Head of caudate nucleus (tissue), 42 donors: ENCODE measurements around the gene KLHL9.
A peak's percentile ranks its signal among the peaks of the same experiment; 100 is the strongest.
"Not testable (repeated sequence)": the region's sequence is repeated elsewhere in the genome, so short reads cannot be mapped to it uniquely, and the experiment has no call there.

Experiments
- DNase-seq, 42 donors: peaks; one replicate each; pipeline versions ENCODE4 v3.0.0 to v3.0.0-alpha.2; 2020 to 2021; ENCODE audit warnings: mixed read lengths in 7 of 42
- intact Hi-C: fragments of 100-400 bp; cut with DNase I; formaldehyde crosslinking; loops from one replicate; pipeline ENCODE4 v1.15.0; 2022

KLHL9 gene

DNA sequence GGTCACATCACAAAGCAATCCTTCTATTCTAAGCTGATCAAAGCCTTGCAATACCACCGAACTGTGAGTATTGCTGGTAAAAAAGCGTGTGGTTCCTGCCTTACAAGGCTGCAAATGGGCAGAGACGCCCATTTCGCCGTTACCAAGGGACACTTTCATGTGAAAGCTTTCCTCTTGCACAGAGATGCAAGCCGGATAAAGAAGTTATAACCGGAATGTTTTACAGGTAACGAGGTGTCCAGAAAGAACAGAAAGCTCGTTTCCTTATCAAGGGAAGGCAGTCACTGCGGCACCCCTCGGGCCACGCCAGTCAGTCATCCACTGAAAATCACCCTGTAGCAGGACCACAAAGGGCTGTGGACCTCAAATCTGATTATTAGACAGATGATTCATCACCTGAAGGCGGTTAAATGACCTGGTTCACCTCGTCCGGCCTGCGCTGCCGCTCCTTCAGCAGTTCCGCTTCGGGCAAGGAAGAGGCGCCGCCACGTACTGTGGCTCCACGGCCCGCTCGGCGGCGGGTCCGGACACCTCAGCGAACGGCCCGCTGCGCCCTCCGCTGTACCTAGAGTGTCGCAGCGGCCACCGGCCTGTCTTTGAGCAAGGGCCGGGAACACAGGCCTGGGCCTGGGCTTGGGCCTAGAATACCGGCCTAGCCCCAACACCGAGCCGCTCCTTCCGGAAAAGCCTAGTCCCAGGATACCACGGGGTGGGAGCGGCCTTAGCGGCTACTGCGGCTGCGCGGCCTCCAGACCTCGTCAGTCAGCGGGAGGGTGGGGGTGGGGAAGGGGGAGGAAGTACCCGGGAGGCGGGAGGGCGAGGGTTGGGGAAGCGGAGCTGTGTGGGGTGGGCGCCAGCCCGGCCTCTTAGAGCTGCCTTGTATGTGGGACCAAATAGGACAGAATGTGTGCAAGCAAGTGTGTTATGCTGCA, at the start of gene KLHL9:
KLHL9 (minus strand) TSS at position 704 of the 932 bp plus-strand sequence; CDS start at position 159, 545 bp downstream.
- intact Hi-C loops = loop anchor here (2.0 kb wide), 1 partner anchor 68 kb away; no protein-coding TSS in a partner anchor
- DNase-seq = peak; percentile 86 to 98 (median 94)

GRCh38 chr9:21383627-21384026, 48.4 kb upstream of the KLHL9 start:
- no peak for DNase-seq
- intact Hi-C loops = no loop called here

DNA sequence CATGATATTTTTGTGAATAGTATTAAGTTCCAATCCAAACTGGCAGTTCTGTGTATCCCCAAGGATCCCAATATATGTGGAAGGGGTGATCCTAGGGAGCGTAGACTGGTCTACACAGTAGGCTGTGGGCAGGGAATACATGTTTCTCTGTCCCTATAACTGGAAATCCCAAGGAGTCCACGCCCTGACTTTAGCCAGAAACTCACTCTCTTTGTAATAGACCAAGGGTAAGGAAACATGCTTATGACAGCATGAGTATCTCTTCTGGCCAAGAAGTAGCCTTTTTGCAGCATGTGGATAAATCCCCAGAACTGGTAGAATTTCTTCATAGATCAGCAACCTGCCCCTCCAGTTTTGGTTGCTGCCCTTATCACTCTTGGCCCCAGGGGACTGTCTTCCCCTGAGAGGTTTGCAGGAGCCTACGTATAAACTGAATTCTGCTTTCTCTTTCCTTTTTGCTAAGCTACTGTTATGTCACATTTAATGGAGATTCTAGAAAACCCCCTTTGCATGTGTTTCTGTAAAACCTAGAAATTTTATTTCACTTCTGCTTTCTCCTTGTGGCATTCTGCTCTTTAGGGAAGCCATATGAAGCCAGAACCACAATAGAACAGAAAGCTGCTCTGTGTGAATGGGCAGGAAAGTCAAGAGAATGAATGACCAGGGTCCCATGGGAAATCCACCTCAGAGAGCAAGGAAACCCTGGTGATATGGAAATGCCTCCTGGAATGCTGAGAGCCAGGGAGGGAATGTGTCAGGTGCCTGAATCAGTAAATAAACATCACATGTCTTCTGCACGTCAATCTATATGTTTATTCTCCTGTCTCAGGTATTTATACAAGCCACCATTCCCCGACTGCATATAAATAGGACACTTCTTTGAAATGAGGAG, 46.5 kb upstream of the KLHL9 start:
- DNase-seq = no peak
- intact Hi-C loops = no loop called here

GRCh38 chr9:21371467-21371866, 36.3 kb upstream of the KLHL9 start:
- intact Hi-C loops, DNase-seq: not testable (repeated sequence)

DNA sequence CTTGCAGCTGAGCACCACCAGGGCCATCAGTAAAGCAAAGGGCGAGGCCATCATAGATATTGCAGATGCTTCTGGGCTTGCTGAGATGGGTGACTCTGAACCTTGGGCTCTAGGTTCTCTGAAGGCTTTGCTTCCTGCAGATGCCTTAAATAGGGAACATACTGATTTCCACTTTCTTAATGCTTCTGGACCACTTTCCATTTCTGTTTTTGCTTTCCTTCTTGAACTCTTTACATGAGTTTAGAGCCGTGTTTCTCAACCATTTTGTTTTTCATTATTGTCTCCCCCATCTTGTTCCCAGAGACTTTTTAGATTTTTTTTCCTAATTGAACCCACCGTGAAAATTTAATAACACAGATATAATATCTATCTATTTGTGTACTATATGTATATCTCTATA, 32.8 kb upstream of the KLHL9 start, which contains the start of gene IFNA13:
IFNA13 (minus strand) TSS at position 101 of the 400 bp plus-strand sequence; CDS start at position 54, 47 bp downstream.
- DNase-seq = no peak
- intact Hi-C loops = no loop called here

GRCh38 chr9:21367169-21367568, 32.0 kb upstream of the KLHL9 start:
- DNase-seq, intact Hi-C loops: not testable (repeated sequence)

GRCh38 chr9:21362287-21362686, 27.1 kb upstream of the KLHL9 start:
- intact Hi-C loops = no loop called here
- DNase-seq = no peak

DNA sequence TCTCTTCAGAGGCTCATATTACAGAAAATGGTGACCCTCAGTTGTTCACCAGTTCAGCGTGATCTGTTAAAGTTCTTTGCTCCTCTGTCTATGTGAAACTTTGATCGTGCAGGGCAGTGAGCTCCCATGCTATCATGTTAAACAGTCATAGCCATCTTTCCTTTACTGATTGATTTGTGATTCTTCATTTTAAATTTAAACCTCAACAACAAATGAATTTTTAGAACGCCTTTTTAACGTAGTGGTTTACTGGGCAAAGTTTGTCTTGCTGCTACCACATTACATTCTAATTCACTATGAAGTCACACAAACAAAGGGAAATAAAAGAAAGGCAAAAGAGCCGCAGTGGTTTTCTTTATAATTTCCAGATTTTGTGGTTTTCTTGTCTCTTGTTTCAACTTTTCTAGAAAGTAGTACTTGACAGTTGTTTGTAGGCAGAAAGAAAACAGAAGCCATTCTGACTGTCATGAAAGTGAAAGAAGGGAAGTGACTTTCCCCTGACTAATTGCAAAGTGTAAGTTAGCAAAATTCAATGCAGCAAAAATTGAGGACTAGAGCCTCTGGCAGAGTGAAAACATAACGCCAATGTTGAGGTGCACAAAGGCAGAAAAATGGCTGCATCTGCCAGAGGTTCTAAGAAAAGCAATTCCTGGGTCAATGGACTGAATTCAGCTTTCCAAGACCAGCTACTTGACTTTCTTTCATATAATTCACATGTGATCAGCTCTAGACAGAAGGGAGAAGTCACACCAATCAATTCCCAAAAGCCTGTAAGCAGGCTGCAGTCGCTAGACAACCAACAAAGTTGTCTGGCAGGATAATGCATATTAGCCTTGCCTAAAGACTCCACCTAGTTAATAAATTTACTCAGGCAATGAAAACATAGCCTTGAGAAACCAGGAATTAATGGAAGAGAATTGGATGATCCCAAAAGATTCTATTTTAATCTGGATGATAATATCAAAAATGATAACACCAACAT, 22.6 kb upstream of the KLHL9 start:
- intact Hi-C loops = no loop called here
- DNase-seq = no peak

DNA sequence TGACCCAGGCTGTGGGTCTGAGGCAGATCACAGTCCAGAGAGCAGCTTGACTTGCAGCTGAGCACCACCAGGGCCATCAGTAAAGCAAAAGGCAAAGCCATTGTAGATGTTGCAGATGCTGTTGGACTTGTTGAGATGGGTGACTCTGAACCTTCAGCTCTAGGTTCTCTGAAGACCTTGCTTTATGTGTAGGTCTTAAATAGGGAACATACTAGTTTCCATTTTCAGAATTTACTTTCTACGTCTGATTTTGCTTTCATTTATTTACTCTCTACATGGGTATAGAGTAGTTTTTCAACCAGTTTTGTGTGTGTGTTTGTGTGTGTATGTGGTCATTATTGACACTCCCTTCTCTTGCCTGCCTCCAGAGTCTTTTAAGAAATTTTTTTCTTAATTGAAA, 15.6 kb upstream of the KLHL9 start, which contains the start of gene IFNA6:
IFNA6 (minus strand) TSS at position 101 of the 400 bp plus-strand sequence; CDS start at position 101, 0 bp downstream.
- DNase-seq = no peak
- intact Hi-C loops = no loop called here

- no peak for DNase-seq
- intact Hi-C loops = no loop called here
These were observed 13.3 kb upstream of the KLHL9 start for GRCh38 chr9:21348430-21348970.

DNA sequence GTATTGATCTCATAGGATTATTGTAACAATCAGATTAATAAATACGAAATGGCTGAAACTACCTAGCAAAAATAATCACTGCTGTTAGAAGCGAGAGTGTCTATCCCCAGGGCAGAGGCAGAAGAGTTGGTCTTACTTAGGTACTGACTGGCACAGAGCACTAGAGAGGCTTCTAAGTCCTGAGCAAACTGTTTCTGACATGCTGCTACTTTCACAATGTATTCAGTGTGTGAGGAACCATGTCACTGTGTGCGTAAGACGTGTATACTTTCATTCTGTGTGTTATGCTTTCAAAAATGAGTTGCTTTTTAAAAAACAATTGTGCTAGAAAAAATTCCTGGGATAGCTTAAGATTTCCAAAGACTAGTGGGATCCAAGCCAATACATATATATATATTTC, 5.5 kb upstream of the KLHL9 start:
- DNase-seq = no peak

DNA sequence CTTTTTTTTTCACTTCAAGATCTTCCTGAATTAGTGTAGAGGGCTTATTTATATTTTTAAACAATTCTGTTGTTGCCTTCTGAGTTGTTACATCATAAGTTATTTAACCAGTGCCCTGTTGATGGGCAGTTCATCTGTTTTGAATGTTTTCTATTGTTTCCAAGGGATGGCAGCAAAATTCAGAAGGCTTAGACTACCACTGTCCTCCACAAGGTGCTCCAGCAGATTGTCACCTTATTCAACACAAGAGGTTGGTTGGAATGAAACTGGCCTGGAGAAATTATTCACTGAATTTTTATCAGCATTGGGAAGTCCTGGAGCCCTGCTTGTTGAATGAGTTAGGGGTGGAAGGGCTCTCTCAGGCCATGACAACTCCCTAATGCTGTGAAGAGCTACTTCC, 1.3 kb upstream of the KLHL9 start:
- intact Hi-C loops = no loop called here
- DNase-seq = no peak

More for the DNA sequence above, 5.5 kb upstream of the KLHL9 start:
- intact Hi-C loops = no loop called here

DNA sequence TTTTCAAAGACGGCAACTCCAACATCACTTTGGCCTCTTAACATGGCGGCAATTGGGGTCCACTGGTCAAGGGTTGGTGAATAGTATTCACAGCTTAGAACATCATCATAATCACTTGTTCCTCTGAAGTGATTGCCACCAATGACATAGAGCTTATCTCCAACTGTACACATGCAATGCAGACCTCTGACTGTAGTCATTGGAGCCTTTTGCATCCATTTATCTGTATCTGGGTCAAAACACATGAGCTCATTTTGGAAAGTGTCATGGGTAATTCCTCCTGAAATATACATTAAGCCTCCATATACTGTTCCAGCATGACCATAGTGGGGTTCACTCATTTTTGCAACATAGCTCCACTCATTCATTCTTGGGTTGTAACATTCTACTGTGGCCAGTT, 2.0 kb downstream of the KLHL9 start:
- no peak for DNase-seq
- intact Hi-C loops = no loop called here

- DNase-seq = no peak
- intact Hi-C loops = no loop called here
These were observed 3.4 kb downstream of the KLHL9 start for GRCh38 chr9:21331676-21332402.

DNA sequence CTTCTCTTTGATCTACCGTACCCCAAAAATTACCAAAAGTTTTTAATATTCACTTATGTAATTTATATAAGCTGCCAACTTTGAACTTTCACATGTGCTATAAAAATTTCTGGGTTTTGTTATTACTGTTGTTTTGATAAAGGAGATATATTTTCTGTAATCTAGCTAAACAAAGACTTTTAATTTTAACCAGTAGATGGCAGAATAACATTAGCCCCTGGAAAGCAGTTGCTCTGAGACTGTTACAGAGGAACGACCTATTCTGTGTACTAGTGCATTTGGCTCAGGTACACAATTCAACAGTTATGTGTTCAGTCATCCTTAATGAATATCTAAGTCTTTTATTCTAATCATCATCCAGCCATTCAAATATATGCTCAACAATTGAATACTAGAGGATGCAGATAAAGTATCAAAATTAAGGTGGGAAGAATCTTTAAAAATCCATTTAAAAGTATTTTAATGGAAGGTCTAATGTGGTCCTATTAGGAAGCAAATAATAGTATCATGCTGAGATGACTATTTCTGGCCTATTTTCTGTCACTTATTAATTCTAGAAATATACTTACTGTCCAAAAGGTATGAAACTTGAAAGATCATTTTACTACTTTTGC, 8.6 kb downstream of the KLHL9 start:
- DNase-seq = peak in 1 of 42 donors; percentile 20

DNA sequence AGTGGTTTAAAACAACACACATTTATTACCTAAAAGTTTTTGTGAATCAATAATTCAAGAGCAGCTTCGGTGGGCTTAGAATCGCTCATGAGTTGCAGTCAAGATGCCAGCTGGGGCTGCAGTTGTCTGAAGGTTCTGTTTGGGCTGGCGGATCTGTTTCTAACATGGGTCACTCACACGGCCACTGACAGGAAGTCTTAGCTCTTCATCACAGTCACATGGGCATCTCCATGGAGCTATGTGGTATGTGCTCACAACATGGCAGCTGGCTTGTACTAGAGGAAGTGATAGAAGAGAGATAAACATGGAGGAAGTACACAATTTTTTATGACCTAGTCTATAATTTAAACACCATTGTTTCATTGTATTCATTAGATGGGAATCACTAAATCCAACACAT, 11.2 kb downstream of the KLHL9 start:
- intact Hi-C loops = no loop called here
- DNase-seq = no peak

More for the DNA sequence above, 8.6 kb downstream of the KLHL9 start:
- intact Hi-C loops = no loop called here

GRCh38 chr9:21322911-21323461, 12.2 kb downstream of the KLHL9 start:
- DNase-seq = no peak
- intact Hi-C loops = no loop called here
